B cell (primary cell): ENCODE data around the gene MTMR6. TPM values are rescaled to one million over a fixed set of nuclear protein-coding genes. Genes with fewer than 3 reads are reported as not detected.

Experiments used
- ATAC-seq: fragments of 200-7000 bp; cut with Tn5 transposase; one replicate; pipeline ENCODE4 v1.10.0; 2021; ENCODE audit warnings: low read depth, mild to moderate bottlenecking, moderate number of reproducible peaks, moderate library complexity
- CTCF ChIA-PET: fragments of 350-600 bp; sonication (Branson Sonifier 250); formaldehyde crosslinking; loops from one replicate; lab custom pipeline; 2021; ENCODE audit warnings: antibody characterized with exemption, inconsistent platforms; lab: Charles Lee
- POLR2A ChIA-PET: fragments of 350-600 bp; sonication (Branson Sonifier 250); formaldehyde crosslinking; loops from one replicate; lab custom pipeline; 2021; ENCODE audit warnings: antibody characterized with exemption; lab: Charles Lee
- DNase-seq: peaks from one replicate; pipeline ENCODE4 v3.0.0; 2013
- H2AFZ ChIP-seq: 2 replicates; pipeline ENCODE4 v1.6.1; 2012; ENCODE audit warnings: mild to moderate bottlenecking, low read depth, low read length; ENCODE audit not compliant: insufficient read depth, poor library complexity, severe bottlenecking
- H3K27ac ChIP-seq, 2 donors: 1 replicate in 1 of 2; 2 replicates in 1 of 2; pipeline ENCODE4 v1.5.1; 2012 to 2013; ENCODE audit warnings: low read length in 2 of 2, mild to moderate bottlenecking in 2 of 2, moderate library complexity in 1 of 2
- H3K27me3 ChIP-seq, 4 experiments: fragments of 200-600 bp in 1 of 4; sonication (generic) in 1 of 4; replicated peaks in 1 of 4; 1 replicate in 2 of 4; 2 replicates in 2 of 4; pipeline versions ENCODE4 v1.6.1 to v1.7.0; 2013 to 2016; ENCODE audit warnings: low read length in 3 of 4, mild to moderate bottlenecking in 2 of 4, mixed read lengths in 1 of 4, moderate library complexity in 1 of 4; ENCODE audit not compliant: insufficient read depth in 4 of 4, control insufficient read depth in 3 of 4; ENCODE audit errors: control extremely low read depth in 1 of 4
- H3K36me3 ChIP-seq, 2 experiments: replicated peaks in 1 of 2; 1 replicate in 1 of 2; 2 replicates in 1 of 2; pipeline versions ENCODE4 v1.6.1 to v1.7.1; 2013; ENCODE audit warnings: low read length in 1 of 2; ENCODE audit not compliant: insufficient read depth in 2 of 2, control insufficient read depth in 1 of 2; ENCODE audit errors: control extremely low read depth in 1 of 2, extremely low read depth in 1 of 2
- H3K4me1 ChIP-seq, 2 donors: fragments of 200-600 bp in 1 of 2; sonication (generic) in 1 of 2; 1 replicate in 1 of 2; 2 replicates in 1 of 2; pipeline versions ENCODE4 v1.5.1 to v1.6.1; 2013 to 2017; ENCODE audit warnings: low read length in 2 of 2; ENCODE audit not compliant: control insufficient read depth in 2 of 2, insufficient read depth in 2 of 2
- H3K4me2 ChIP-seq: replicated peaks from 2 replicates; pipeline ENCODE3; 2012; ENCODE audit warnings: mild to moderate bottlenecking, low read depth, low read length; ENCODE audit not compliant: poor library complexity, severe bottlenecking
- H3K4me3 ChIP-seq, 5 experiments: fragments of 200-600 bp in 1 of 5; sonication (generic) in 1 of 5; 1 replicate in 3 of 5; 2 replicates in 2 of 5; pipeline versions ENCODE4 v1.5.1 to v1.7.0; 2011 to 2016; ENCODE audit warnings: low read length in 4 of 5, mild to moderate bottlenecking in 4 of 5, low read depth in 2 of 5, control low read depth in 1 of 5, moderate library complexity in 1 of 5; ENCODE audit not compliant: insufficient read depth in 1 of 5; ENCODE audit errors: control extremely low read depth in 1 of 5, extremely low read depth in 1 of 5
- H3K79me2 ChIP-seq: fragments of 200-600 bp; sonication (generic); one replicate; pipeline ENCODE4 v1.6.0; 2016; ENCODE audit warnings: low read length; ENCODE audit not compliant: control insufficient read depth, insufficient read depth
- H3K9ac ChIP-seq: fragments of 200-600 bp; sonication (generic); 2 replicates; pipeline ENCODE4 v1.6.1; 2017; ENCODE audit warnings: mild to moderate bottlenecking, low read length, moderate library complexity
- H3K9me3 ChIP-seq, 3 donors: one replicate each; pipeline versions ENCODE4 v1.6.1 to v1.7.1; 2013; ENCODE audit warnings: low read length in 2 of 3; ENCODE audit not compliant: control insufficient read depth in 2 of 3, insufficient read depth in 1 of 3; ENCODE audit errors: control extremely low read depth in 1 of 3
- H4K20me1 ChIP-seq: 2 replicates; pipeline ENCODE4 v1.6.0; 2012; ENCODE audit warnings: mild to moderate bottlenecking, low read length; ENCODE audit not compliant: insufficient read depth, control insufficient read depth, poor library complexity, severe bottlenecking
- H3K27ac Mint-ChIP-seq: one replicate; pipeline ENCODE4 v1.8.0; 2021; ENCODE audit warnings: mixed read lengths
- H3K27me3 Mint-ChIP-seq: one replicate; pipeline ENCODE4 v1.8.0; 2021; ENCODE audit warnings: mixed read lengths
- H3K4me1 Mint-ChIP-seq: one replicate; pipeline ENCODE4 v1.8.0; 2021; ENCODE audit warnings: mixed read lengths
- H3K4me3 Mint-ChIP-seq: one replicate; pipeline ENCODE4 v1.8.0; 2021; ENCODE audit warnings: mixed read lengths
- H3K9me3 Mint-ChIP-seq: one replicate; pipeline ENCODE4 v1.8.0; 2022; ENCODE audit warnings: mixed read lengths; ENCODE audit not compliant: insufficient read depth
- EZH2 ChIP-seq: IDR thresholded peaks from 2 replicates; pipeline ENCODE4 v1.6.1; 2012; ENCODE audit warnings: borderline replicate concordance, low read depth, mild to moderate bottlenecking, moderate library complexity, low read length; ENCODE audit not compliant: insufficient read depth, poor library complexity, severe bottlenecking
- WGBS: methylation state at CpG from one replicate; pipeline ENCODE4 v1.1.5; 2013; ENCODE audit warnings: missing lambda C conversion rate; ENCODE audit not compliant: insufficient coverage; 5-methylcytosine and 5-hydroxymethylcytosine counted together
- intact Hi-C: fragments of 100-400 bp; cut with micrococcal nuclease; formaldehyde crosslinking; loops from one replicate; pipeline ENCODE4 v1.10.0; 2022
- polyA plus RNA-seq: library from polyadenylated mRNA; depleted of rRNA; stranded (reverse); fragments of >200 nt; gene quantifications from 2 replicates; pipeline ENCODE4 v1.2.3, GENCODE V29; 2012
- total RNA-seq, 2 donors: library from RNA; stranded (reverse); fragments of 120-200 nt in 1 of 2; gene quantifications; 1 replicate in 1 of 2; 2 replicates in 1 of 2; pipeline versions ENCODE4 v1.2.3 to v1.2.4, GENCODE V29; 2013 to 2022
- TF ChIP-seq, protein P1 (sequence below): fragments of 200-600 bp; IDR thresholded peaks from one replicate; pipeline ENCODE4 v1.8.0; 2022; ENCODE audit warnings: antibody characterized with exemption, mild to moderate bottlenecking

MTMR6 gene
- total and polyA plus RNA-seq, 2 donors (not counting 1 experiment from before 2014, with no cell fraction given): 3.7 to 21.4 TPM

DNA sequence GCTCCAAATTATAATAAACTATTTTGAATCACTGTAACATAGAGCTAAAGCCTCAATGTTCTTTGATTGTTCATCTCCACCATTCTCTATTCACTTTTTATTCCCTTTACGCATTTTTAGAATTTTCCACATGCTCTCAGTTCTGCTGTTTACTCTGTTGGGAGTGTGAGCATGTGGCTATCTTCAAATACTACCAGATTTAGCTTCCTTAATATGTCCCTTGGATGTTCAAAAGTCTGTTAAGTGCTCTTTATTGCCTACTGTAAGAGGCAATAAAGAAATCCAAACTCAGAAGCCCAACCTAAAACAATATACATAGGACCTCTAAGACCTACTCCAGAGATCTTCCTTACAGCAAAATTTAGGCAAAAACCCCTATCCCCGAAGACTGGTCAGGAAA lies 34.5 kb downstream of the MTMR6 start:
- DNase-seq (no peak), ATAC-seq (no peak)
- Mint-ChIP-seq H3K27ac (no peak overlapping the region), H3K27me3 (no peaks in the 10 kb centered on the region), H3K9me3 (no peaks in the 10 kb centered on the region), H3K4me1 (peaks cover 12% of the 10 kb centered on the region), H3K4me3 (no peak overlapping the region)
- intact Hi-C loops: loop anchor here (5.0 kb wide), 1 partner anchor 35 kb away; the partner anchor contains the start of gene MTMR6
- H3K27me3 ChIP-seq: no peaks in the 10 kb centered on the region
- WGBS: no CpG with 5 or more reads among the region's 2 CpGs
- POLR2A ChIA-PET: no interaction called here
- CTCF ChIA-PET: interaction anchor here (1.3 to 1.4 kb wide), 2 partner anchors 49 to 72 kb away, joined by 3 to 4 read pairs; no protein-coding TSS in a partner anchor
- no peaks in the 10 kb centered on the region for H3K9me3 ChIP-seq
- H3K4me1 ChIP-seq: peaks cover 0 to 13% of the 10 kb centered on the region in 2 donors
- H2AFZ ChIP-seq: no peak overlapping the region
- no peaks in the 10 kb centered on the region for H3K79me2 ChIP-seq
- TF ChIP-seq EZH2: no peak
- TF ChIP-seq, protein P1, sequence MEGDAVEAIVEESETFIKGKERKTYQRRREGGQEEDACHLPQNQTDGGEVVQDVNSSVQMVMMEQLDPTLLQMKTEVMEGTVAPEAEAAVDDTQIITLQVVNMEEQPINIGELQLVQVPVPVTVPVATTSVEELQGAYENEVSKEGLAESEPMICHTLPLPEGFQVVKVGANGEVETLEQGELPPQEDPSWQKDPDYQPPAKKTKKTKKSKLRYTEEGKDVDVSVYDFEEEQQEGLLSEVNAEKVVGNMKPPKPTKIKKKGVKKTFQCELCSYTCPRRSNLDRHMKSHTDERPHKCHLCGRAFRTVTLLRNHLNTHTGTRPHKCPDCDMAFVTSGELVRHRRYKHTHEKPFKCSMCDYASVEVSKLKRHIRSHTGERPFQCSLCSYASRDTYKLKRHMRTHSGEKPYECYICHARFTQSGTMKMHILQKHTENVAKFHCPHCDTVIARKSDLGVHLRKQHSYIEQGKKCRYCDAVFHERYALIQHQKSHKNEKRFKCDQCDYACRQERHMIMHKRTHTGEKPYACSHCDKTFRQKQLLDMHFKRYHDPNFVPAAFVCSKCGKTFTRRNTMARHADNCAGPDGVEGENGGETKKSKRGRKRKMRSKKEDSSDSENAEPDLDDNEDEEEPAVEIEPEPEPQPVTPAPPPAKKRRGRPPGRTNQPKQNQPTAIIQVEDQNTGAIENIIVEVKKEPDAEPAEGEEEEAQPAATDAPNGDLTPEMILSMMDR: no peak
- peaks cover 25 to 30% of the 10 kb centered on the region in 2 experiments for H3K36me3 ChIP-seq
- H3K27ac ChIP-seq: no peak overlapping the region
- H3K4me2 ChIP-seq: no peak overlapping the region
- no peaks in the 10 kb centered on the region for H4K20me1 ChIP-seq
- H3K4me3 ChIP-seq: no peak overlapping the region
- no peak overlapping the region for H3K9ac ChIP-seq

DNA sequence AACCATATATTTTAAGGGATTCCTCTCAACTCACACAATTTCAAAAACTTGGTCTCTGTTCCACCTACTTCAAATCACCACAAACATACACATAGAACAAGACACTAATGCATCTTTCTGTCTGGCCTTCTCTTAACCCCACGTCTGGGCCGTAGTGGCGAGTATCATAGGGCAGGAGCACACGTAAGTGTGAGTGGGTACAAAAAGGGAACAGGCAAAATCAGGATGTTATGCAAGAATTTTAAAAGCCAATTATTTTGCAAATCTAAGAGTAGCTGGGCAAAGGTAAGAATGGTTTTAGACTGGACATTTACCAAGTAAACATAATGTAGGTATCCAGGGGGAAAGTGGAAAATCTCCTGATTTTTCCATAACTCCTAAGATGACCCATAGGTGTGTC lies 35.1 kb downstream of the MTMR6 start:
- Histone ChIP-seq H4K20me1 (no peaks in the 10 kb centered on the region), H2AFZ (no peak overlapping the region), H3K4me2 (no peak overlapping the region), H3K79me2 (no peaks in the 10 kb centered on the region), H3K4me1 (peaks cover 2 to 18% of the 10 kb centered on the region in 2 donors), H3K36me3 (peaks cover 24 to 26% of the 10 kb centered on the region in 2 experiments), H3K27me3 (no peaks in the 10 kb centered on the region), H3K9me3 (no peaks in the 10 kb centered on the region), H3K9ac (no peak overlapping the region), H3K4me3 (no peak overlapping the region), H3K27ac (no peak overlapping the region)
- POLR2A ChIA-PET: no interaction called here
- Mint-ChIP-seq H3K27me3 (no peaks in the 10 kb centered on the region), H3K27ac (no peak overlapping the region), H3K4me3 (no peak overlapping the region), H3K4me1 (peaks cover 15% of the 10 kb centered on the region), H3K9me3 (no peaks in the 10 kb centered on the region)
- CTCF ChIA-PET: interaction anchor here (1.4 kb wide), 1 partner anchor 50 kb away, joined by 4 read pairs; no protein-coding TSS in a partner anchor
- ATAC-seq (no peak), DNase-seq (no peak)
- intact Hi-C loops: loop anchor here (5.0 kb wide), 1 partner anchor 35 kb away; the partner anchor contains the start of gene MTMR6
- TF ChIP-seq, protein P1: no peak
- TF ChIP-seq EZH2: no peak
- WGBS: 94% methylated on average over 4 of the region's 4 CpGs
